HCT116 (cell line): Measurements from ENCODE around the gene CATSPERB. TPM values are rescaled to one million over a fixed set of nuclear protein-coding genes. Genes with fewer than 3 reads are reported as not detected.

Experiments
- ATAC-seq: fragments of 200-7000 bp; cut with Tn5 transposase; 2 replicates; pipeline ENCODE4 v1.9.1; 2020; ENCODE audit warnings: mild to moderate bottlenecking, moderate library complexity
- BruUV-seq: library from RNA; stranded (reverse); fragments of 400-500 nt; replicated peaks from 2 replicates; lab custom pipeline; 2021; lab: Mats Ljungman, UMichigan
- CTCF ChIA-PET: fragments of 300-600 bp; sonication (Branson Sonifier 250); formaldehyde crosslinking; loops from one replicate; lab custom pipeline; 2021; ENCODE audit warnings: antibody characterized with exemption; lab: Charles Lee
- POLR2A ChIA-PET: fragments of 300-600, 350-600 bp; sonication (Branson Sonifier 250); formaldehyde crosslinking; loops from one replicate; lab custom pipeline; 2021; ENCODE audit warnings: antibody characterized with exemption; lab: Charles Lee
- RAD21 ChIA-PET, 2 experiments: fragments of 300-600 bp; sonication (Branson Sonifier 250); formaldehyde crosslinking; loops; one replicate each; lab custom pipeline; 2023; ENCODE audit warnings: low total read pairs in 2 of 2; ENCODE audit not compliant: uncharacterized antibody in 2 of 2, unreplicated experiment in 2 of 2, low non-redundant PET in 1 of 2; lab: Charles Lee
- DNase-seq: peaks from one replicate; pipeline ENCODE4 v3.0.0-alpha.2; 2010; ENCODE audit warnings: low read depth, low spot score
- H2AFZ ChIP-seq: fragments of 200-600 bp; shearing (Covaris generic), sonication (generic); 2 replicates; pipeline ENCODE4 v1.6.1; 2017; ENCODE audit warnings: low read depth, mixed run types, mixed read lengths, antibody characterized with exemption, low read length; ENCODE audit not compliant: poor library complexity, severe bottlenecking
- H3K27ac ChIP-seq: 2 replicates; pipeline ENCODE4 v1.5.1; 2012; ENCODE audit warnings: low read depth, low read length
- H3K27me3 ChIP-seq: fragments of 200-600 bp; sonication (generic); 2 replicates; pipeline ENCODE4 v1.6.1; 2016; ENCODE audit warnings: mixed run types, low read length, mixed read lengths; ENCODE audit not compliant: insufficient read depth
- H3K36me3 ChIP-seq, 2 experiments: fragments of 200-500 bp in 1 of 2; fragments of 200-600 bp in 1 of 2; sonication (Bioruptor generic) in 1 of 2; sonication (generic) in 1 of 2; 2 replicates each; pipeline versions ENCODE4 v1.5.1 to v1.6.1; 2014 to 2016; ENCODE audit warnings: low read length in 2 of 2, inconsistent platforms in 1 of 2, mixed read lengths in 1 of 2, mixed run types in 1 of 2; ENCODE audit not compliant: insufficient read depth in 2 of 2, control insufficient read depth in 1 of 2
- H3K4me1 ChIP-seq, 2 experiments: fragments of 200-600 bp in 1 of 2; sonication (generic) in 1 of 2; 2 replicates each; pipeline versions ENCODE4 v1.5.1 to v1.6.1; 2012 to 2017; ENCODE audit warnings: low read length in 2 of 2, inconsistent platforms in 1 of 2, mild to moderate bottlenecking in 1 of 2, mixed read lengths in 1 of 2, mixed run types in 1 of 2, moderate library complexity in 1 of 2; ENCODE audit not compliant: insufficient read depth in 2 of 2, control insufficient read depth in 1 of 2
- H3K4me2 ChIP-seq: fragments of 200-600 bp; sonication (generic); 2 replicates; pipeline ENCODE4 v1.6.1; 2017; ENCODE audit warnings: mixed run types, low read length, mixed read lengths
- H3K4me3 ChIP-seq, 2 experiments: fragments of 200-600 bp in 1 of 2; sonication (generic) in 1 of 2; replicated peaks in 1 of 2; 2 replicates each; pipeline ENCODE4 v1.5.1; 2011 to 2016; ENCODE audit warnings: low read length in 2 of 2, control low read depth in 1 of 2, low read depth in 1 of 2, mild to moderate bottlenecking in 1 of 2, mixed read lengths in 1 of 2, mixed run types in 1 of 2
- H3K79me2 ChIP-seq: fragments of 200-600 bp; sonication (generic); 2 replicates; pipeline ENCODE4 v1.6.1; 2017; ENCODE audit warnings: mild to moderate bottlenecking, mixed run types, low read length, moderate library complexity, mixed read lengths; ENCODE audit not compliant: insufficient read depth
- H3K9ac ChIP-seq: fragments of 200-600 bp; sonication (generic); 2 replicates; pipeline ENCODE4 v1.6.1; 2016; ENCODE audit warnings: low read length, mixed read lengths
- H3K9me2 ChIP-seq: fragments of 200-600 bp; sonication (generic), shearing (Covaris generic); 2 replicates; pipeline ENCODE4 v1.6.1; 2017; ENCODE audit warnings: mixed run types, mild to moderate bottlenecking, moderate library complexity; ENCODE audit not compliant: insufficient read depth
- H3K9me3 ChIP-seq, 2 experiments: fragments of 200-500 bp in 1 of 2; fragments of 200-600 bp in 1 of 2; sonication (Bioruptor generic) in 1 of 2; sonication (generic) in 1 of 2; 2 replicates each; pipeline ENCODE4 v1.6.1; 2014 to 2017; ENCODE audit warnings: low read length in 2 of 2, mixed read lengths in 2 of 2, inconsistent platforms in 1 of 2, low read depth in 1 of 2, mild to moderate bottlenecking in 1 of 2, mixed run types in 1 of 2, moderate library complexity in 1 of 2; ENCODE audit not compliant: control insufficient read depth in 1 of 2, insufficient read depth in 1 of 2
- H4K20me1 ChIP-seq: fragments of 200-600 bp; sonication (generic), shearing (Covaris generic); 2 replicates; pipeline ENCODE4 v1.6.1; 2017; ENCODE audit warnings: mixed run types, mild to moderate bottlenecking, moderate library complexity; ENCODE audit not compliant: insufficient read depth
- CEBPB ChIP-seq: IDR thresholded peaks from 2 replicates; pipeline ENCODE4 v1.6.1; 2012; ENCODE audit warnings: low read depth
- CTCF ChIP-seq, 3 experiments: fragments of 200-600 bp in 1 of 3; sonication (generic) in 1 of 3; IDR thresholded peaks in 2 of 3; conservative IDR thresholded peaks in 1 of 3; 2 replicates each; pipeline ENCODE4 v1.5.1; 2012 to 2017; ENCODE audit warnings: low read depth in 2 of 3, low read length in 2 of 3, antibody characterized with exemption in 1 of 3, borderline replicate concordance in 1 of 3, control low read depth in 1 of 3, mild to moderate bottlenecking in 1 of 3, mixed read lengths in 1 of 3, mixed run types in 1 of 3, moderate library complexity in 1 of 3; ENCODE audit not compliant: insufficient read depth in 1 of 3
- ELF1 ChIP-seq: IDR thresholded peaks from 2 replicates; pipeline ENCODE4 v1.6.1; 2012; ENCODE audit warnings: low read depth, borderline replicate concordance
- JUND ChIP-seq: IDR thresholded peaks from 2 replicates; pipeline ENCODE4 v1.6.1; 2012
- MAX ChIP-seq: IDR thresholded peaks from 2 replicates; pipeline ENCODE4 v1.6.1; 2012
- POLR2A ChIP-seq: IDR thresholded peaks from 2 replicates; pipeline ENCODE4 v1.7.0; 2011; ENCODE audit warnings: borderline replicate concordance; ENCODE audit not compliant: insufficient read depth, insufficient read length; ENCODE audit errors: extremely low read depth
- SRF ChIP-seq: IDR thresholded peaks from 2 replicates; pipeline ENCODE4 v1.6.1; 2012; ENCODE audit warnings: low read depth
- ZNF274 ChIP-seq: fragments of 200-500 bp; sonication (Bioruptor generic); IDR thresholded peaks from 2 replicates; pipeline ENCODE4 v1.6.1; 2014; ENCODE audit warnings: mild to moderate bottlenecking, low read depth, low read length, inconsistent platforms
- intact Hi-C: fragments of 100-400 bp; cut with micrococcal nuclease; formaldehyde crosslinking; loops from 2 replicates; pipeline ENCODE4 v1.10.0; 2022
- total RNA-seq: library from RNA; stranded (reverse); gene quantifications from one replicate; pipeline ENCODE4 v1.2.1, GENCODE V29; 2021; ENCODE audit not compliant: unreplicated experiment
- TF ChIP-seq, protein P1 (sequence below): IDR thresholded peaks from 2 replicates; pipeline ENCODE4 v1.6.1; 2011; ENCODE audit warnings: mild to moderate bottlenecking, low read length, moderate library complexity; ENCODE audit not compliant: insufficient replicate concordance; ENCODE audit errors: extremely low read depth

CATSPERB gene
- total RNA-seq, 1 experiment from 2014 or later, result 0.74 TPM

GRCh38 chr14:91573528-91573893 lies 158.4 kb downstream of the CATSPERB start:
- peak overlapping the region; percentile 40 to 62 for H3K4me3 ChIP-seq
- H3K27ac ChIP-seq, result no peak overlapping the region; the same call in 1 of the 2 replicates
- BruUV-seq, result no TSS peak
- no peaks in the 10 kb centered on the region for H3K36me3 ChIP-seq
- no peak for DNase-seq
- no peaks in the 10 kb centered on the region for H3K79me2 ChIP-seq
- H3K9ac ChIP-seq, result no peak overlapping the region
- H3K9me3 ChIP-seq, result no peaks in the 10 kb centered on the region
- no peaks in the 10 kb centered on the region for H3K27me3 ChIP-seq
- H2AFZ ChIP-seq, result peak overlapping the region; percentile 79
- intact Hi-C loops, result no loop called here
- ChIA-PET CTCF (no interaction called here), POLR2A (no interaction called here), RAD21 (interaction anchor here in 1 of 2 experiments (0.7 kb wide), 1 partner anchor 38 kb away, joined by 5 read pairs; no protein-coding TSS in a partner anchor)
- H3K4me1 ChIP-seq, result peaks cover 5 to 15% of the 10 kb centered on the region in 2 experiments; a peak in 3 of 4 replicates
- H4K20me1 ChIP-seq, result no peaks in the 10 kb centered on the region
- H3K9me2 ChIP-seq, result no peaks in the 10 kb centered on the region
- TF ChIP-seq JUND (no peak), SRF (no peak), MAX (no peak), POLR2A (no peak), ZNF274 (no peak), ELF1 (no peak), CEBPB (no peak), CTCF (IDR thresholded peaks at IDR 0.05 in 2 of 3, conservative IDR thresholded peaks at IDR 0.05 in 1 of 3; ENCODE audit: borderline replicate concordance in 1 of 3, insufficient read depth in 1 of 3, low read depth in 2 of 3, low read length in 2 of 3) (no peak)
- TF ChIP-seq, protein P1, sequence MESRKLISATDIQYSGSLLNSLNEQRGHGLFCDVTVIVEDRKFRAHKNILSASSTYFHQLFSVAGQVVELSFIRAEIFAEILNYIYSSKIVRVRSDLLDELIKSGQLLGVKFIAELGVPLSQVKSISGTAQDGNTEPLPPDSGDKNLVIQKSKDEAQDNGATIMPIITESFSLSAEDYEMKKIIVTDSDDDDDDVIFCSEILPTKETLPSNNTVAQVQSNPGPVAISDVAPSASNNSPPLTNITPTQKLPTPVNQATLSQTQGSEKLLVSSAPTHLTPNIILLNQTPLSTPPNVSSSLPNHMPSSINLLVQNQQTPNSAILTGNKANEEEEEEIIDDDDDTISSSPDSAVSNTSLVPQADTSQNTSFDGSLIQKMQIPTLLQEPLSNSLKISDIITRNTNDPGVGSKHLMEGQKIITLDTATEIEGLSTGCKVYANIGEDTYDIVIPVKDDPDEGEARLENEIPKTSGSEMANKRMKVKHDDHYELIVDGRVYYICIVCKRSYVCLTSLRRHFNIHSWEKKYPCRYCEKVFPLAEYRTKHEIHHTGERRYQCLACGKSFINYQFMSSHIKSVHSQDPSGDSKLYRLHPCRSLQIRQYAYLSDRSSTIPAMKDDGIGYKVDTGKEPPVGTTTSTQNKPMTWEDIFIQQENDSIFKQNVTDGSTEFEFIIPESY, result no peak
- H3K4me2 ChIP-seq, result peak overlapping the region; percentile 74
- no peak for ATAC-seq
